Astrocyte of the spinal cord (primary cell): ENCODE data around the gene PRSS56.

Experiments
- DNase-seq: peaks from one replicate; pipeline ENCODE4 v3.0.0; 2011; ENCODE audit warnings: low read depth, low spot score
- H3K4me3 ChIP-seq: 2 replicates; pipeline ENCODE4 v1.5.1; 2011; ENCODE audit warnings: low read depth, mild to moderate bottlenecking, low read length, moderate library complexity
- CTCF ChIP-seq: IDR thresholded peaks from 2 replicates; pipeline ENCODE4 v1.5.1; 2012; ENCODE audit warnings: low read depth, mild to moderate bottlenecking, low read length, inconsistent platforms
- in situ Hi-C: cut with HindIII; loops from 2 replicates; pipeline ENCODE4 v1.10.0; 2017; ENCODE audit warnings: low sequenced_read_pairs

The PRSS56 gene

GRCh38 chr2:232573042-232573441, 52.9 kb downstream of the PRSS56 start:
- TF ChIP-seq CTCF: no peak
- H3K4me3 ChIP-seq: no peak overlapping the region
- in situ Hi-C loops: no loop called here
- DNase-seq: no peak

- DNase-seq: no peak
- no peak for TF ChIP-seq CTCF
- H3K4me3 ChIP-seq: no peak overlapping the region
- in situ Hi-C loops: no loop called here
These were observed 53.7 kb downstream of the PRSS56 start for GRCh38 chr2:232573771-232574435.

GRCh38 chr2:232574674-232575403, 54.7 kb downstream of the PRSS56 start:
- in situ Hi-C loops: no loop called here
- no peak overlapping the region for H3K4me3 ChIP-seq
- TF ChIP-seq CTCF: no peak
- DNase-seq: peak; percentile 12
